ENCODE data around the gene SLC44A1. TPM values are rescaled to one million over a fixed set of nuclear protein-coding genes. Genes with fewer than 3 reads are reported as not detected.

The SLC44A1 gene
- total RNA-seq, 1 donor from 2014 or later: 9.6 TPM

- no peaks in the 10 kb centered on the region for H3K9me3 Mint-ChIP-seq (ENCODE audit: unreplicated experiment)
- H3K36me3 Mint-ChIP-seq (ENCODE audit: unreplicated experiment): no peaks in the 10 kb centered on the region
- no peak overlapping the region for H3K4me3 Mint-ChIP-seq (ENCODE audit: unreplicated experiment)
- TF ChIP-seq CTCF (IDR thresholded peaks at IDR 0.05; ENCODE audit: partially characterized antibody, unreplicated experiment): no peak
- peaks cover 7% of the 10 kb centered on the region for H3K4me1 Mint-ChIP-seq (ENCODE audit: low read depth, unreplicated experiment)
- H3K27ac Mint-ChIP-seq (ENCODE audit: unreplicated experiment): no peak overlapping the region
- DNase-seq: no peak
- H3K27me3 Mint-ChIP-seq (ENCODE audit: unreplicated experiment): no peaks in the 10 kb centered on the region
These were observed 146.4 kb downstream of the SLC44A1 start for GRCh38 chr9:105390871-105391270.

DNA sequence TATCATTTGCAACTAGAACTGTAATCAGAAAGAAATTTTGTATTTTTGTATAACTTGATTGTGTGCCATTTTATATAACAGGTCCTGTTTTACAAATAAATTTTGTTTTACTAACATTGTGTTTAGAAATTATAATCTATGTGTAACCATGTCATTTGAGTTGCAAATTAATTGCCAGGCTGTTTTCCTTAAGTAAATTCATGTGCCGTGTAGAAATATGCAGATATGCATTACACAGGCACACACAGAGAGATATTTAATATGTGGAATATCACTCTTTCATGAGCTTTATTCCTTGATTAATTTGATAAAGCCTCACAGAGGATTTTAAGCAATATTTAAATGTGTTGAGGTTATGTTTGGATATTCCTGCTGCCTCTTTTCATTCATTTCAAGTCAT, 146.8 kb downstream of the SLC44A1 start:
- Mint-ChIP-seq H3K36me3 (ENCODE audit: unreplicated experiment) (no peaks in the 10 kb centered on the region), H3K4me3 (ENCODE audit: unreplicated experiment) (no peak overlapping the region), H3K9me3 (ENCODE audit: unreplicated experiment) (no peaks in the 10 kb centered on the region), H3K27ac (ENCODE audit: unreplicated experiment) (no peak overlapping the region), H3K27me3 (ENCODE audit: unreplicated experiment) (no peaks in the 10 kb centered on the region), H3K4me1 (ENCODE audit: low read depth, unreplicated experiment) (peaks cover 7% of the 10 kb centered on the region)
- TF ChIP-seq CTCF (IDR thresholded peaks at IDR 0.05; ENCODE audit: partially characterized antibody, unreplicated experiment): no peak
- no peak for DNase-seq

DNA sequence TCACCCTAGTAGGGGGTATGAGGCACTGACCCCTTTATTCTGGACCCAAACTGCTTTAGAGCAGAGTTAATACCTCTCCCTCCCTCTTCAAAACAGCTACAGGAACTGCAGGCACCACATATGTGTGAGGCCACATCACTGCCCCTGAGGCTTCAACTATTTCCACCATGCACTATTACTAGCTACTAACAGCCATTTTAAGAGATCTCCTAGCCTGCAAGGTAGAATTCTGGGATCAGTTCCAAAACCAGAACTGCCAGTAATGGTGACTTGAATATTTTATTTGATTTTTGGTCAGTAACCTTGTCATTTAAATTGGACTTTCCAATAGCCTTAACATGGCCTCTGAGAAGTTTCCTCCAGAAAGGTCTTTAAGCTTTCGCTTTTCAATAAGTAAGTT, 148.1 kb downstream of the SLC44A1 start:
- peaks cover 2% of the 10 kb centered on the region for H3K9me3 Mint-ChIP-seq (ENCODE audit: unreplicated experiment)
- TF ChIP-seq CTCF (IDR thresholded peaks at IDR 0.05; ENCODE audit: partially characterized antibody, unreplicated experiment): no peak
- H3K27me3 Mint-ChIP-seq (ENCODE audit: unreplicated experiment): no peaks in the 10 kb centered on the region
- no peaks in the 10 kb centered on the region for H3K36me3 Mint-ChIP-seq (ENCODE audit: unreplicated experiment)
- H3K4me1 Mint-ChIP-seq (ENCODE audit: low read depth, unreplicated experiment): peaks cover 13% of the 10 kb centered on the region
- H3K27ac Mint-ChIP-seq (ENCODE audit: unreplicated experiment): no peak overlapping the region
- H3K4me3 Mint-ChIP-seq (ENCODE audit: unreplicated experiment): no peak overlapping the region
- DNase-seq: no peak

GRCh38 chr9:105393576-105394344, 149.3 kb downstream of the SLC44A1 start:
- peaks cover 13% of the 10 kb centered on the region for H3K4me1 Mint-ChIP-seq (ENCODE audit: low read depth, unreplicated experiment)
- H3K4me3 Mint-ChIP-seq (ENCODE audit: unreplicated experiment): no peak overlapping the region
- no peak for DNase-seq
- H3K36me3 Mint-ChIP-seq (ENCODE audit: unreplicated experiment): no peaks in the 10 kb centered on the region
- H3K27ac Mint-ChIP-seq (ENCODE audit: unreplicated experiment): no peak overlapping the region
- no peaks in the 10 kb centered on the region for H3K27me3 Mint-ChIP-seq (ENCODE audit: unreplicated experiment)
- H3K9me3 Mint-ChIP-seq (ENCODE audit: unreplicated experiment): peaks cover 2% of the 10 kb centered on the region
- no peak for TF ChIP-seq CTCF (IDR thresholded peaks at IDR 0.05; ENCODE audit: partially characterized antibody, unreplicated experiment)

DNA sequence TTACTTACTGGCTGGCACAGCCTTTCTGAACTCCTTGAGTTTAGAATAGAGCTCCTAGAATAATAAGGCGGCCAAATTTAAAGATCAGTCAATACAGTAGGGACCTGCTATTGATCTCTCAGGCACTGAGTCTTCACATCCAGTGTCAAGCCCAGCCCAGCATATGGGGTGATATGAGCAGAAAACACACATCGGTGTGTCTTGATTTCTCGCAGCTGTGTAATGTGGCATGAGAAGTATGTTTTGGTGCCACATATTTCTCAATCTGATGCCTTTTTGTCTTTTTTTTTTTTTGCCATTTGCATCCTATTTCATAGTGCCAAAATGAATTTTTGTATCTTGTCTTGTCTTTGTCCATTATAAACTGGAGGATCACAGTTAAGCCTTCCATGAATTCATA, 152.0 kb downstream of the SLC44A1 start:
- Mint-ChIP-seq H3K27me3 (ENCODE audit: unreplicated experiment) (no peaks in the 10 kb centered on the region), H3K36me3 (ENCODE audit: unreplicated experiment) (no peaks in the 10 kb centered on the region), H3K9me3 (ENCODE audit: unreplicated experiment) (peaks cover 2% of the 10 kb centered on the region), H3K4me1 (ENCODE audit: low read depth, unreplicated experiment) (peaks cover 13% of the 10 kb centered on the region), H3K27ac (ENCODE audit: unreplicated experiment) (peak overlapping the region; percentile 54), H3K4me3 (ENCODE audit: unreplicated experiment) (no peak overlapping the region)
- peak; percentile 32 for DNase-seq
- TF ChIP-seq CTCF (IDR thresholded peaks at IDR 0.05; ENCODE audit: partially characterized antibody, unreplicated experiment): no peak

Measured in glutamatergic neuron (in vitro differentiated cells).